ENCODE results near the gene PLCH1. TPM values are rescaled to one million over a fixed set of nuclear protein-coding genes. Genes with fewer than 3 reads are reported as not detected.

Gene PLCH1
- total RNA-seq, 1 experiment from 2014 or later: 8.9 TPM

GRCh38 chr3:155342344-155342743 is 402.5 kb downstream of the PLCH1 start:
- POLR2A ChIA-PET: interaction anchor here (0.7 kb wide), 1 partner anchor 232 kb away, joined by 4 read pairs; no protein-coding TSS in a partner anchor
- Mint-ChIP-seq H3K36me3 (no peaks in the 10 kb centered on the region), H3K27me3 (ENCODE audit: low read depth) (no peaks in the 10 kb centered on the region), H3K4me1 (peaks cover 10% of the 10 kb centered on the region), H3K27ac (no peak overlapping the region), H3K4me3 (no peak overlapping the region), H3K9me3 (no peaks in the 10 kb centered on the region)
- ATAC-seq (peak; percentile 84), DNase-seq (ENCODE audit: low spot score) (no peak)
- CTCF ChIA-PET: interaction anchor here (0.9 kb wide), 1 partner anchor 360 kb away, joined by 4 read pairs; no protein-coding TSS in a partner anchor
- no peak for TF ChIP-seq OVOL2 (CRISPR knock-in tag; IDR thresholded peaks at IDR 0.05; ENCODE audit: borderline replicate concordance)
- no peak for TF ChIP-seq E2F1 (CRISPR knock-in tag; IDR thresholded peaks at IDR 0.05)
- TF ChIP-seq ZNF423 (CRISPR knock-in tag; IDR thresholded peaks at IDR 0.05): no peak
- no peak for TF ChIP-seq STAT6 (CRISPR knock-in tag; conservative IDR thresholded peaks at IDR 0.05; ENCODE audit: low read depth)
- no peak for TF ChIP-seq MLX (CRISPR knock-in tag; IDR thresholded peaks at IDR 0.05)
- no peak for TF ChIP-seq NR3C1 (CRISPR knock-in tag; conservative IDR thresholded peaks at IDR 0.05; ENCODE audit: low read depth)
- no peak for TF ChIP-seq FOXJ3 (CRISPR knock-in tag; IDR thresholded peaks at IDR 0.05; ENCODE audit: borderline replicate concordance)
- TF ChIP-seq, protein P1, sequence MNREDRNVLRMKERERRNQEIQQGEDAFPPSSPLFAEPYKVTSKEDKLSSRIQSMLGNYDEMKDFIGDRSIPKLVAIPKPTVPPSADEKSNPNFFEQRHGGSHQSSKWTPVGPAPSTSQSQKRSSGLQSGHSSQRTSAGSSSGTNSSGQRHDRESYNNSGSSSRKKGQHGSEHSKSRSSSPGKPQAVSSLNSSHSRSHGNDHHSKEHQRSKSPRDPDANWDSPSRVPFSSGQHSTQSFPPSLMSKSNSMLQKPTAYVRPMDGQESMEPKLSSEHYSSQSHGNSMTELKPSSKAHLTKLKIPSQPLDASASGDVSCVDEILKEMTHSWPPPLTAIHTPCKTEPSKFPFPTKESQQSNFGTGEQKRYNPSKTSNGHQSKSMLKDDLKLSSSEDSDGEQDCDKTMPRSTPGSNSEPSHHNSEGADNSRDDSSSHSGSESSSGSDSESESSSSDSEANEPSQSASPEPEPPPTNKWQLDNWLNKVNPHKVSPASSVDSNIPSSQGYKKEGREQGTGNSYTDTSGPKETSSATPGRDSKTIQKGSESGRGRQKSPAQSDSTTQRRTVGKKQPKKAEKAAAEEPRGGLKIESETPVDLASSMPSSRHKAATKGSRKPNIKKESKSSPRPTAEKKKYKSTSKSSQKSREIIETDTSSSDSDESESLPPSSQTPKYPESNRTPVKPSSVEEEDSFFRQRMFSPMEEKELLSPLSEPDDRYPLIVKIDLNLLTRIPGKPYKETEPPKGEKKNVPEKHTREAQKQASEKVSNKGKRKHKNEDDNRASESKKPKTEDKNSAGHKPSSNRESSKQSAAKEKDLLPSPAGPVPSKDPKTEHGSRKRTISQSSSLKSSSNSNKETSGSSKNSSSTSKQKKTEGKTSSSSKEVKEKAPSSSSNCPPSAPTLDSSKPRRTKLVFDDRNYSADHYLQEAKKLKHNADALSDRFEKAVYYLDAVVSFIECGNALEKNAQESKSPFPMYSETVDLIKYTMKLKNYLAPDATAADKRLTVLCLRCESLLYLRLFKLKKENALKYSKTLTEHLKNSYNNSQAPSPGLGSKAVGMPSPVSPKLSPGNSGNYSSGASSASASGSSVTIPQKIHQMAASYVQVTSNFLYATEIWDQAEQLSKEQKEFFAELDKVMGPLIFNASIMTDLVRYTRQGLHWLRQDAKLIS (CRISPR knock-in tag; IDR thresholded peaks at IDR 0.05; ENCODE audit: borderline replicate concordance): no peak
- no peak for TF ChIP-seq PRRX2 (CRISPR knock-in tag; IDR thresholded peaks at IDR 0.05)
- no peak for TF ChIP-seq ZNF512 (CRISPR knock-in tag; IDR thresholded peaks at IDR 0.05; ENCODE audit: borderline replicate concordance)
- TF ChIP-seq, protein P2, sequence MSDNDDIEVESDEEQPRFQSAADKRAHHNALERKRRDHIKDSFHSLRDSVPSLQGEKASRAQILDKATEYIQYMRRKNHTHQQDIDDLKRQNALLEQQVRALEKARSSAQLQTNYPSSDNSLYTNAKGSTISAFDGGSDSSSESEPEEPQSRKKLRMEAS (CRISPR knock-in tag; IDR thresholded peaks at IDR 0.05): no peak

DNA sequence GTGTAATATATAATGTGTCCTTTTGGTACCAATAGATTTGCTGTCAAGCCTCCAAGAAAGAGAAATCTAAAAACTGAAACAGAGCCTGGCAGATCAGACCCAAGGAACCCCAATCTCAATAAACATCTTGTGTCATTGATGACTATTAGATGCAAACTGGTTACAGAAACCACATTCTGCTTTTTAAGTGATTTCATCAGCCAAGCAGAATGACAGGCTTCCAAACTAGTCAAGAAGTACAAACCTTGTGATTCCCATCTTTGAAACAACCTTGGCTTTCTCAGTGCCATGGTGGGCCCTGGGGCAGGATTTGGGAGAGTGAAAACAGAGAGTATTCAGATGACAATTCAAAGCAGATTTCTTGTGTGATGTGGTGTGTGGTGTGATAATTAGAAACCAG is 405.8 kb downstream of the PLCH1 start:
- DNase-seq (ENCODE audit: low spot score): no peak
- POLR2A ChIA-PET: no interaction called here
- H3K9me3 Mint-ChIP-seq: no peaks in the 10 kb centered on the region
- no peaks in the 10 kb centered on the region for H3K27me3 Mint-ChIP-seq (ENCODE audit: low read depth)
- no peak overlapping the region for H3K27ac Mint-ChIP-seq
- no peaks in the 10 kb centered on the region for H3K36me3 Mint-ChIP-seq
- ATAC-seq: no peak
- H3K4me3 Mint-ChIP-seq: no peak overlapping the region
- CTCF ChIA-PET: no interaction called here
- H3K4me1 Mint-ChIP-seq: peaks cover 21% of the 10 kb centered on the region
- TF ChIP-seq GABPB1 (CRISPR knock-in tag; IDR thresholded peaks at IDR 0.05) (no peak), NFYB (CRISPR knock-in tag; conservative IDR thresholded peaks at IDR 0.05; ENCODE audit: low read depth) (no peak), E2F1 (CRISPR knock-in tag; IDR thresholded peaks at IDR 0.05) (no peak)
- TF ChIP-seq, protein P1 (CRISPR knock-in tag; IDR thresholded peaks at IDR 0.05; ENCODE audit: borderline replicate concordance): no peak
- TF ChIP-seq, protein P3, sequence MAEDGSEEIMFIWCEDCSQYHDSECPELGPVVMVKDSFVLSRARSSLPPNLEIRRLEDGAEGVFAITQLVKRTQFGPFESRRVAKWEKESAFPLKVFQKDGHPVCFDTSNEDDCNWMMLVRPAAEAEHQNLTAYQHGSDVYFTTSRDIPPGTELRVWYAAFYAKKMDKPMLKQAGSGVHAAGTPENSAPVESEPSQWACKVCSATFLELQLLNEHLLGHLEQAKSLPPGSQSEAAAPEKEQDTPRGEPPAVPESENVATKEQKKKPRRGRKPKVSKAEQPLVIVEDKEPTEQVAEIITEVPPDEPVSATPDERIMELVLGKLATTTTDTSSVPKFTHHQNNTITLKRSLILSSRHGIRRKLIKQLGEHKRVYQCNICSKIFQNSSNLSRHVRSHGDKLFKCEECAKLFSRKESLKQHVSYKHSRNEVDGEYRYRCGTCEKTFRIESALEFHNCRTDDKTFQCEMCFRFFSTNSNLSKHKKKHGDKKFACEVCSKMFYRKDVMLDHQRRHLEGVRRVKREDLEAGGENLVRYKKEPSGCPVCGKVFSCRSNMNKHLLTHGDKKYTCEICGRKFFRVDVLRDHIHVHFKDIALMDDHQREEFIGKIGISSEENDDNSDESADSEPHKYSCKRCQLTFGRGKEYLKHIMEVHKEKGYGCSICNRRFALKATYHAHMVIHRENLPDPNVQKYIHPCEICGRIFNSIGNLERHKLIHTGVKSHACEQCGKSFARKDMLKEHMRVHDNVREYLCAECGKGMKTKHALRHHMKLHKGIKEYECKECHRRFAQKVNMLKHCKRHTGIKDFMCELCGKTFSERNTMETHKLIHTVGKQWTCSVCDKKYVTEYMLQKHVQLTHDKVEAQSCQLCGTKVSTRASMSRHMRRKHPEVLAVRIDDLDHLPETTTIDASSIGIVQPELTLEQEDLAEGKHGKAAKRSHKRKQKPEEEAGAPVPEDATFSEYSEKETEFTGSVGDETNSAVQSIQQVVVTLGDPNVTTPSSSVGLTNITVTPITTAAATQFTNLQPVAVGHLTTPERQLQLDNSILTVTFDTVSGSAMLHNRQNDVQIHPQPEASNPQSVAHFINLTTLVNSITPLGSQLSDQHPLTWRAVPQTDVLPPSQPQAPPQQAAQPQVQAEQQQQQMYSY (CRISPR knock-in tag; IDR thresholded peaks at IDR 0.05): no peak
